DND-41 (cell line): ENCODE measurements around the gene ZNG1A.
"Not testable (repeated sequence)": the region's sequence is repeated elsewhere in the genome, so short reads cannot be mapped to it uniquely, and the experiment has no call there.

ENCODE experiments used
- ATAC-seq: fragments of 200-7000 bp; cut with Tn5 transposase; 3 replicates; pipeline ENCODE4 v1.9.1; 2021; ENCODE audit warnings: low read depth; ENCODE audit not compliant: insufficient read depth
- DNase-seq: peaks from one replicate; pipeline ENCODE4 v3.0.0-alpha.2; 2020
- H2AFZ ChIP-seq: 2 replicates; pipeline ENCODE4 v1.6.0; 2012; ENCODE audit warnings: low read depth, low read length
- H3K27ac ChIP-seq: 2 replicates; pipeline ENCODE4 v1.5.1; 2012; ENCODE audit warnings: low read length, inconsistent platforms
- H3K27me3 ChIP-seq: fragments of 200-600 bp; sonication (generic); 2 replicates; pipeline ENCODE4 v1.6.0; 2012; ENCODE audit warnings: low read length, mild to moderate bottlenecking, inconsistent platforms; ENCODE audit not compliant: insufficient read depth, poor library complexity
- H3K36me3 ChIP-seq: 2 replicates; pipeline ENCODE4 v1.5.1; 2012; ENCODE audit warnings: low read length, inconsistent platforms; ENCODE audit not compliant: insufficient read depth
- H3K4me1 ChIP-seq: 2 replicates; pipeline ENCODE4 v1.5.1; 2012; ENCODE audit warnings: mild to moderate bottlenecking, low read length; ENCODE audit not compliant: insufficient read depth
- H3K4me2 ChIP-seq: 2 replicates; pipeline ENCODE4 v1.6.0; 2012; ENCODE audit warnings: mild to moderate bottlenecking, moderate library complexity, low read length, inconsistent platforms; ENCODE audit not compliant: insufficient read depth
- H3K4me3 ChIP-seq, 2 experiments: fragments of 200-600 bp in 1 of 2; shearing (Covaris generic) in 1 of 2; 2 replicates each; pipeline ENCODE4 v1.5.1; 2012 to 2016; ENCODE audit warnings: inconsistent platforms in 2 of 2, low read length in 2 of 2, mild to moderate bottlenecking in 2 of 2, low read depth in 1 of 2, moderate library complexity in 1 of 2
- H3K79me2 ChIP-seq: 2 replicates; pipeline ENCODE4 v1.6.0; 2012; ENCODE audit warnings: low read length, inconsistent platforms; ENCODE audit not compliant: insufficient read depth
- H3K9ac ChIP-seq: 2 replicates; pipeline ENCODE4 v1.6.0; 2012; ENCODE audit warnings: low read depth, mild to moderate bottlenecking, inconsistent platforms, low read length, moderate library complexity
- H3K9me3 ChIP-seq: 2 replicates; pipeline ENCODE4 v1.5.1; 2012; ENCODE audit warnings: low read length, moderate library complexity, mild to moderate bottlenecking, inconsistent platforms; ENCODE audit not compliant: insufficient read depth, severe bottlenecking
- H4K20me1 ChIP-seq: 2 replicates; pipeline ENCODE4 v1.6.0; 2012; ENCODE audit warnings: low read length; ENCODE audit not compliant: insufficient read depth
- CTCF ChIP-seq: IDR thresholded peaks from 2 replicates; pipeline ENCODE4 v1.5.1; 2012; ENCODE audit warnings: borderline replicate concordance, low read length, moderate library complexity, mild to moderate bottlenecking; ENCODE audit not compliant: poor library complexity, severe bottlenecking; ENCODE audit errors: extremely low read depth
- EZH2 ChIP-seq: IDR thresholded peaks from 3 replicates; pipeline ENCODE4 v1.6.1; 2012; ENCODE audit warnings: borderline replicate concordance, low read depth, mild to moderate bottlenecking, moderate library complexity, low read length, inconsistent platforms; ENCODE audit not compliant: severe bottlenecking

ZNG1A gene

GRCh38 chr9:223152-223551, 44.3 kb upstream of the ZNG1A start:
- no peak overlapping the region for H3K27ac ChIP-seq
- H3K4me1 ChIP-seq = peaks cover 35% of the 10 kb centered on the region
- H3K79me2 ChIP-seq = no peaks in the 10 kb centered on the region
- no peak overlapping the region for H3K4me3 ChIP-seq
- H3K4me2 ChIP-seq = no peak overlapping the region
- no peaks in the 10 kb centered on the region for H3K9me3 ChIP-seq
- H3K27me3 ChIP-seq = no peaks in the 10 kb centered on the region
- no peak overlapping the region for H3K9ac ChIP-seq
- DNase-seq (no peak), ATAC-seq (0 out of 3 replicates have a peak, but pooled peaks have one; percentile 28)
- H3K36me3 ChIP-seq = no peaks in the 10 kb centered on the region
- no peak for TF ChIP-seq CTCF
- TF ChIP-seq EZH2 = no peak
- H4K20me1 ChIP-seq = no peaks in the 10 kb centered on the region
- H2AFZ ChIP-seq = no peak overlapping the region

GRCh38 chr9:221989-222776, 43.3 kb upstream of the ZNG1A start:
- H3K4me3 ChIP-seq = no peak overlapping the region
- no peak overlapping the region for H3K4me2 ChIP-seq
- ATAC-seq (peak; percentile 69), DNase-seq (no peak)
- no peaks in the 10 kb centered on the region for H3K9me3 ChIP-seq
- H3K79me2 ChIP-seq = no peaks in the 10 kb centered on the region
- H3K9ac ChIP-seq = no peak overlapping the region
- peaks cover 35% of the 10 kb centered on the region for H3K4me1 ChIP-seq
- H3K27ac ChIP-seq = no peak overlapping the region
- no peak overlapping the region for H2AFZ ChIP-seq
- peaks cover 1% of the 10 kb centered on the region for H3K27me3 ChIP-seq
- H4K20me1 ChIP-seq = no peaks in the 10 kb centered on the region
- no peak for TF ChIP-seq CTCF
- no peak for TF ChIP-seq EZH2
- no peaks in the 10 kb centered on the region for H3K36me3 ChIP-seq

GRCh38 chr9:219670-220365, 41.0 kb upstream of the ZNG1A start:
- no peak for ATAC-seq

GRCh38 chr9:219036-219435, 40.2 kb upstream of the ZNG1A start:
- H3K36me3 ChIP-seq, H3K9ac ChIP-seq, H3K27ac ChIP-seq, ATAC-seq, H3K79me2 ChIP-seq, H4K20me1 ChIP-seq, DNase-seq, H3K4me3 ChIP-seq, H2AFZ ChIP-seq, H3K4me2 ChIP-seq, H3K9me3 ChIP-seq: not testable (repeated sequence)
- H3K27me3 ChIP-seq = peaks cover 33% of the 10 kb centered on the region
- peaks cover 37% of the 10 kb centered on the region for H3K4me1 ChIP-seq

More at GRCh38 chr9:219670-220365, 41.0 kb upstream of the ZNG1A start:
- Histone ChIP-seq H3K27me3 (peaks cover 25% of the 10 kb centered on the region), H3K9me3 (no peaks in the 10 kb centered on the region), H2AFZ (no peak overlapping the region), H3K4me1 (peaks cover 38% of the 10 kb centered on the region), H4K20me1 (no peaks in the 10 kb centered on the region), H3K4me3 (no peak overlapping the region), H3K4me2 (no peak overlapping the region), H3K27ac (no peak overlapping the region), H3K79me2 (no peaks in the 10 kb centered on the region), H3K9ac (no peak overlapping the region), H3K36me3 (no peaks in the 10 kb centered on the region)
- TF ChIP-seq CTCF (no peak), EZH2 (no peak)
- DNase-seq = no peak
